ENCODE measurements around the gene EIF2AK3.

Gene EIF2AK3

DNA sequence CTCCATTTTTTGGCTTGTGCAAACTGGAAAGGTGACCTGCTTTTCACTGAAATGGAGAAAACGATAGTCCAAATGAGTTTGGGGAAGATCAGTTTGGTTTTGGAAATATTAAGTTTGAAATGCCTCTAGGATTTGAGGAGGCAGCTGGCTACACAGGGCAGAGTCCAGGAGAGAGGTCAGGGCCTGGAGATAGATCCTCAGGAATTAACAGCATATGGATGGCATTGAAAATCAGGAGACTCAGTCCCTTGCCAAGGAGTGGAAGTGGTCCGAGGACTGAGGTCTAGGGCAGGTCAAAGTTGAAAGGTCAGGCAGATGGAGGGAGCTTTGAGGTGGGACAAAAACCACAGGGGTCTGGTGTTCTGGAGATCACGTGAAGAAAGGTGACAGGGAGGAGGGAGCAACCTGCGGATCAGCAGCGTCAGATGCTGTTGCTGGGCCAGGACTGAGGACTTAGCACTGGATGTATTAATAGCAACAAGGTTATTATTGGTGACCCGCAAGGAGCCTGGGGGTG lies 83.7 kb downstream of the EIF2AK3 start:
- FAIRE-seq (no peak), DNase-seq (ENCODE audit: low spot score) (no peak)

DNA sequence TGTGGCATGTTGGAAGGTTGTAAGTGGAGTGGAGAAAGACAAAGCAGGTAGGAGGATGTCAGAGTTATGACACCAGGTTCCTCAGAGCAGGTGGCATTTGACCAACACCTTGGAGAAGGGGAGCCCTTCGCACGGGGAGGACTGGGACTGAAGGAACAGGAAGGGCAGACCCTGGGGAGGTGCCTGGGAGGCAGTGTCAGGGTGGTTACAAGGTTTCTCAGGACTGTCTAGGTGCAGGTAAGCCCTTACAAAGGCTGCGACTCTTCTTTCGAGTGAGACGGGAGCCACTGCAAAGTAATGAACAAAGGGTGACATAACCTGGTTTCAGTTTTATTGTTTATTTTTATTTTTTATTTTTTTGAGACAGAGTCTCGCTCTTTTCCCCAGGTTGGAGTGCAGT lies 84.6 kb downstream of the EIF2AK3 start:
- DNase-seq (ENCODE audit: low spot score) (no peak), FAIRE-seq (no peak)

DNA sequence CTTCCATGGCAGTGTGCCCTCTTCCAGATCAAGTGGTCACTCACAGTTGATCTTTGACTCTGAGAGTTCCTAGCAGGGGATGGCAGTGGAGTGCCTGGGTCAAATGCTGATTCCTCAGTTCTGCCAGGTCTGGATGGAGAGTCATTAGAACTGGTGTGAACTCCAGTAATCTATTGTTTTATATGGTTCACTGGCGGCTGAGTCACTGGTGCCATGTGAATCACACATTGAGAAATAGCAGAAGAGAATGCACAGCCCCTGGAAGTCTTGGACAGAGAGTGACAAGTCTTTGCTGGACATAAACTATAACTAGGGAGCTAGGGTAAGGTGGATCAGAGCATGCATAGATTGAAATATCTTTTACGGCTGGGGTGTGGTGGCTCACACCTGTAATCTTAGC lies 86.9 kb downstream of the EIF2AK3 start:
- FAIRE-seq, result peak; percentile 92
- peak; percentile 74 for DNase-seq (ENCODE audit: low spot score)

DNA sequence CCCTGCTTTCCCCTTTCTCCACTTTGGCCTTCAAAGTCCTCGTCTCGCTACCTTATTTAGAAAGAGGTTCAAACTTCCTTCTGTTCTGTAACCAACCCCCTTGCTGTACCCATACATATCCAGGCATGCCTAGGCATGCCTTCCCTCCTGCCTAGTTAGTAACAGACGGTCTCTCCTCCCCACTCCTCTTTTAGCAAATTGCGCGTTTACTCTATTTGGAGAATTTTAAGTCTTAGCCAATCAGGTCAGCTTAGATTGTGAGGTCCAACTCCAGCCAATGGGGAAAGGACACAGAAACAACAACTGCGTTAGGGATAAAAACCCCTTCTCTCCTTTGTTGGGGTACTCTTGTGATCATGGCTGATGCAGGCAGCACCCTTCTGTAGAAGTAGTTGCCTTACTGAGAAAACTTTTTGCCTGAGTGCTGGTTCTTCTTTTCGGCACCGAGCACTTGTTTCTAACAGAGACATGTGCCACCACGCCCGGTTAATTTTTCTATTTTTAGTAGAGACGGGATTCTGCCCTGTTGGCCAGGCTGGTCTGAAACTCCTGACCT lies 88.8 kb downstream of the EIF2AK3 start:
- DNase-seq (ENCODE audit: low spot score), result no peak
- FAIRE-seq, result no peak

DNA sequence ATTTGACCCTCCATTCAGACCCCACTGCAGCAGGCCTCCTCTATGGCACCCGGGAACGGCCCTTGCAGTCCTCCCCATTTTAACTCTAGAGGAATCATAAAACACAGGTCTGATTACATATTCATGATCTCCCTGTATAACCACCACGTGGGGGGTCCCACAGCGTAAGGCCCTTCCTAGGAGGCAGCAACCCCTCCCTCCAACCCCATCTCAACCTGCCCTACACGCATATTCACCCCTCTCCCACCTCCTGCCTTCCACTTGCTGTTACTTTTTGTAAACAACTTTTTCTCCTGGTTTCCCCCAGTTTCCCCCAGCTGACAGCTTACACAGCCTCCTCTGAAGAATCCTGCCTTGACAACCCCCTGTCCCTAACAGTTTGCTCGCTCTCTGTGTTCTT lies 89.6 kb downstream of the EIF2AK3 start:
- no peak for DNase-seq (ENCODE audit: low spot score)
- FAIRE-seq, result no peak

DNA sequence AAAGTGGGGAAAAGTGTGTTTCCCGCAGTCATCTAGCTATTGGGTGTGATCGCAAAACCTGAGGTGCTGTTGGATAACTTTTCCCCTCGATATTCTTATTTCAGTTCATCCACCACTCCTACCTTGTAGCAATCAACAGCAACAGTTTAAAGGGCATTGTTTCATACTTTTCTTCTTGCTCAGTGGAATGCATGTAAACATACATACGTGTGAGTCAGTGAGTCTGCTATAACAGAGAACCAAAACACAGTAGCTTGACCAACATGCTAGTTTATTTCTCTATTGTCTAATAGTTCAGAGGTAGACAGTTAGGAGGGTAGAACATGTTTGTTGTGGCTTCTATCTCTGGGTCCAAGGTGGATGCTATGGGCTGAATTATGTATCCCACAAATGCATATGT lies 97.2 kb downstream of the EIF2AK3 start:
- DNase-seq (ENCODE audit: low spot score), result no peak
- no peak for FAIRE-seq

DNA sequence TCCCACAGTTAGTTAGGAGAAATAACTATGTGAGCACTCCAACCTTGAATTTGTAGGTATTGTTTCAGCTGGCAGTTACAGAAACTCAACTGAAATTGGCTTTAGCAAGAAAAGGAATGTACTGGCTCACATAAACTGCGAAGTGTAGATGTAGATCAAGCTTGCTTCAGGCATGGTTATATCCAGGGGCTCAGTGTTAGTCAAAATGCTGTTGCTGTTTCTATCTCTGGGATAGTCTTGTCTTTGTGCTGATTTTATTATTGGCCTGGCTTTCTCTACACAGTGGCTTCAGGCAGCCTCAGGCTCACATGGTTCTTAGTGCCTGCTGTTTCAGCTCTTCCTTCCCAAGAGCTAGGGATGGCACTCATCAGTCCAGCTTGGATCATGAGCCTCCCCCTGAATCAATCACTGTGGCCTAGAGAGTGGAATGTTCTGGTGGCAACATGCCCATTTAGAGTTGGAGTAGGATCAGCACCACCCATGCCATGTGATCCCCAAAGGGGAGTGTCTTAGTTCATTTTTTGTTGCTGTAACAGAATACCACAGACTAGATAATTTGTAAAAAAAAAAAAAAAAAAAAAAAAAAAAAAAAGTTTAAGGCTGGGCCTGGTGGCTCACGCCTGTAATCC lies 105.7 kb downstream of the EIF2AK3 start:
- FAIRE-seq (no peak), DNase-seq (ENCODE audit: low spot score) (no peak)

DNA sequence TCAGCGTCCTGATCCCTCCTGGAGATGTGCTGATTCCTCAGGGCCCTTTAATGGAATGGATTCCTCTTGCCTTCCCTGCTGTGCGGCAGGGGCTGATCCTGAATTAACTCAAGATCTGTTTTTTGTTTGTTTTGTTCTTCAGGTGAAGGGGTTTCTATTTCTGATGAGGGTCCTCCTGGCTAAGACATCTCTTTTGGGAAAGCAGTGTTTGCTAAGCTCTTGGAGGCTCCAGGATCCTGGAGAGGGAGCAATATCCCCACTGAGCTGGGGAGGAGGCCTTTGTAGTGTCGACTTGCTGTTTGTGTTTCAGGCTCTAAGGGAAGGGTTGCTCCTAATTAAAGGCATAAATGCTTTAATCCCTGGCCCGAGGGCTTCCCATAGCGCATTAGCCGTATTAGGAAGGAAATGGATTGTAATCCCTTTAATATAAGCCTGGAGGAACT lies 109.5 kb downstream of the EIF2AK3 start:
- no peak for DNase-seq (ENCODE audit: low spot score)
- no peak for FAIRE-seq

Data from RCC 7860 (cell line).